ENCODE results near the gene EPB41L3.

DNA sequence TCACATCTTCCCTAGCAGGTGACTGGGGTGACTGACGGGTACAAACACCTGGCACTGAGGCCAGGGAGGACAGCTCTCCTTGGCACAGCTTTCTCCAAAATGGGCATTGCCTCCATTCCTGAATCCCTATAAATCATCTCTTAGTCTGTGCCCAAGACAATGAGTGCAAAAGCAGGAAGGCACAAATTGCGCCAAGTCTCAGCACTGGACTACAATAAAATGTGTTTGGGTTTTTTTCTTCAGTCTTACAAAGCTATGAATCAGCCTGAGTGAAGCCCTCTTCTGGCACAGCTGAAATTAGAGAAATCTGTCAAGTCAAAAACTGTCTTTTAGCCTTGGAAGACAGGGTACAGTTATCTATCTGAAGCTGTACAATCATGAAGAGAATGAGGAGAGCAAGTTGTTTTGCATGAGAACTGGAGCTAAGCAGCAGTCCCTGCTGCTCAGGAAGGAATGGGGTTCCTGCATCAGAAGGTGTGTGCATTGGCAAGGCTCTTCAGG is 90.8 kb downstream of the EPB41L3 start:
- TF ChIP-seq, protein P1, sequence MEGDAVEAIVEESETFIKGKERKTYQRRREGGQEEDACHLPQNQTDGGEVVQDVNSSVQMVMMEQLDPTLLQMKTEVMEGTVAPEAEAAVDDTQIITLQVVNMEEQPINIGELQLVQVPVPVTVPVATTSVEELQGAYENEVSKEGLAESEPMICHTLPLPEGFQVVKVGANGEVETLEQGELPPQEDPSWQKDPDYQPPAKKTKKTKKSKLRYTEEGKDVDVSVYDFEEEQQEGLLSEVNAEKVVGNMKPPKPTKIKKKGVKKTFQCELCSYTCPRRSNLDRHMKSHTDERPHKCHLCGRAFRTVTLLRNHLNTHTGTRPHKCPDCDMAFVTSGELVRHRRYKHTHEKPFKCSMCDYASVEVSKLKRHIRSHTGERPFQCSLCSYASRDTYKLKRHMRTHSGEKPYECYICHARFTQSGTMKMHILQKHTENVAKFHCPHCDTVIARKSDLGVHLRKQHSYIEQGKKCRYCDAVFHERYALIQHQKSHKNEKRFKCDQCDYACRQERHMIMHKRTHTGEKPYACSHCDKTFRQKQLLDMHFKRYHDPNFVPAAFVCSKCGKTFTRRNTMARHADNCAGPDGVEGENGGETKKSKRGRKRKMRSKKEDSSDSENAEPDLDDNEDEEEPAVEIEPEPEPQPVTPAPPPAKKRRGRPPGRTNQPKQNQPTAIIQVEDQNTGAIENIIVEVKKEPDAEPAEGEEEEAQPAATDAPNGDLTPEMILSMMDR (conservative IDR thresholded peaks at IDR 0.05; ENCODE audit: low read length) = no peak
- TF ChIP-seq EZH2phosphoT487 (IDR thresholded peaks at IDR 0.05; ENCODE audit: borderline replicate concordance, low read depth, low read length) = no peak

All from OCI-LY7 (cell line).